GM23248 (cell line): ENCODE data around the gene NHLH1.

Experiments
- EZH2 ChIP-seq: fragments of 200-600 bp; sonication (generic); IDR thresholded peaks from 2 replicates; pipeline ENCODE4 v1.6.1; 2018; ENCODE audit warnings: antibody characterized with exemption, mild to moderate bottlenecking; ENCODE audit not compliant: insufficient read depth, poor library complexity, severe bottlenecking
- EZH2phosphoT487 ChIP-seq: fragments of 200-600 bp; sonication (generic); IDR thresholded peaks from 2 replicates; pipeline ENCODE4 v1.6.1; 2018; ENCODE audit warnings: antibody characterized with exemption, moderate library complexity, mild to moderate bottlenecking, low read depth; ENCODE audit not compliant: insufficient read depth

GRCh38 chr1:160338580-160338979 lies 28.3 kb upstream of the NHLH1 start:
- no peak for TF ChIP-seq EZH2
- TF ChIP-seq EZH2phosphoT487 = no peak
